Erythroblast (primary cell): ENCODE data around the gene MGME1.

ENCODE experiments used
- GATA1 ChIP-seq: IDR thresholded peaks from 2 replicates; pipeline ENCODE4 v1.6.1; 2011; ENCODE audit warnings: low read depth, mild to moderate bottlenecking, control low read depth, low read length, moderate library complexity
- POLR2A ChIP-seq: IDR thresholded peaks from 2 replicates; pipeline ENCODE4 v1.6.1; 2011; ENCODE audit warnings: mild to moderate bottlenecking, low read length

DNA sequence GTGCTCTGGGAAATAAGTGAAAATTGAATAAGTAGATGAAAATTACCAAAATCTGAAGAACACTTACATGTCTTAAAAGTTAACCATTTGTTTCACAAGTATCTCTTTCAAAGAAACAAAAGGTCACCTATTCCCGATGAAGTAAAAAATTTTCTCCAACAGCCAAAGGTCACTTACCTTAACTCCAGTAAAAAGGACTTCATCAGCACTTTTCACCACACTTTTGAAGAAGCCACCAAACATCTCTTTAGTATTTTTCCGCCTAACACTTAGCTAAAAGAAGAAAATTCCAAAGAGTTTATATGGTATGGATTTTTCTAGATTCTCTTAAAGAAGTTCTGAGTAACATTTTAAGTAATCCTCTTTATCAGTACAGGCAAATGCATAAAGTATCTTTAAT, 17.5 kb upstream of the MGME1 start:
- no peak for TF ChIP-seq POLR2A
- TF ChIP-seq GATA1: no peak
